ENCODE data around the gene SELENON.

The SELENON gene

DNA sequence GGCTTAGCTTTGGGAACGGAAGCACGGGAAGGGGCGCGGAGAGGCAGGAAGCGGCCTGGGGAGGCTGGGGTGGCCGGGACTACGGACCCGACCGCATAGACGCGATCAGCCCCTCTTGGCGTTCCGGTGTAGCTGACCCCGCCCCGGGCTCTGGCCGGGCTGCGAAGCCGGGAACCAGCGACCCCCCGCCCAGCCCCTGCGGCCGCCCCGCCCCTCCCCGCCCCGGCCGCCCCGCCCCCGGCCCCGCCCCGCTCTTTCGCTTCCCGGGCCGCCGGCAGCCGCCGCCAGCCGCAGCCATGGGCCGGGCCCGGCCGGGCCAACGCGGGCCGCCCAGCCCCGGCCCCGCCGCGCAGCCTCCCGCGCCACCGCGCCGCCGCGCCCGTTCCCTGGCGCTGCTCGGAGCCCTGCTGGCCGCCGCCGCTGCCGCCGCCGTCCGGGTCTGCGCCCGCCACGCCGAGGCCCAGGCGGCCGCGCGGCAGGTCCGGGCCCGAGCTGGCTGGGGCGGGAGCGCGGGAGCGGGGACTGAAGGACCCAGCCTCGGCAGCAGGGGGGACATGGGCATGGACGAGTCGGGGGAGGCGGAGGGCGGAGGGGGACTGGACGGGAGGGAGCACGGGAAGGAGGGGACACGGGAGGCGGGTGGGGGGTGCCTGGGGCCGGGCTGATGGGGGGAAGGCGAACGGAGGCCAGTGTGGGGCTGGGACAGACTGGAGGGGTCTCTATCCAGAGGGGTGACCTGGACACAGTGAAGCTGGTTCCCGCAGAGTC lies at the start of gene SELENON:
SELENON (plus strand) TSS at position 259 of the 768 bp plus-strand sequence; CDS start at position 297, 38 bp downstream.
- no peaks in the 10 kb centered on the region for H3K27me3 ChIP-seq
- peaks cover 17% of the 10 kb centered on the region; the same call in 1 of the 2 replicates for H4K20me1 ChIP-seq
- peak within 1 kb of the TSS; percentile 84 for H3K4me2 ChIP-seq
- H3K4me1 ChIP-seq = peaks cover 82% of the 10 kb centered on the region
- H3K4me3 ChIP-seq = peak within 1 kb of the TSS; percentile 73
- H3K36me3 ChIP-seq = no peaks in the 10 kb centered on the region; the same call in 1 of the 2 replicates
- peak within 1 kb of the TSS; percentile 81 for H3K9ac ChIP-seq
- H3K27ac ChIP-seq = peak within 1 kb of the TSS; percentile 79
- TF ChIP-seq Cebpa-rat (IDR thresholded peaks at IDR 0.05) = no peak
- no peaks in the 10 kb centered on the region for H3K9me3 ChIP-seq

- no peaks in the 10 kb centered on the region for H3K36me3 ChIP-seq
- no peak for TF ChIP-seq Cebpa-rat (IDR thresholded peaks at IDR 0.05)
- H3K4me3 ChIP-seq = no peak overlapping the region
- no peaks in the 10 kb centered on the region for H4K20me1 ChIP-seq
- no peak overlapping the region for H3K27ac ChIP-seq
- no peaks in the 10 kb centered on the region for H3K9me3 ChIP-seq
- no peaks in the 10 kb centered on the region for H3K27me3 ChIP-seq
- no peak overlapping the region for H3K9ac ChIP-seq
- H3K4me1 ChIP-seq = peaks cover 56% of the 10 kb centered on the region
- no peak overlapping the region for H3K4me2 ChIP-seq
Measured at GRCh38 chr1:25750923-25751605, 48.9 kb upstream of the SELENON start.

DNA sequence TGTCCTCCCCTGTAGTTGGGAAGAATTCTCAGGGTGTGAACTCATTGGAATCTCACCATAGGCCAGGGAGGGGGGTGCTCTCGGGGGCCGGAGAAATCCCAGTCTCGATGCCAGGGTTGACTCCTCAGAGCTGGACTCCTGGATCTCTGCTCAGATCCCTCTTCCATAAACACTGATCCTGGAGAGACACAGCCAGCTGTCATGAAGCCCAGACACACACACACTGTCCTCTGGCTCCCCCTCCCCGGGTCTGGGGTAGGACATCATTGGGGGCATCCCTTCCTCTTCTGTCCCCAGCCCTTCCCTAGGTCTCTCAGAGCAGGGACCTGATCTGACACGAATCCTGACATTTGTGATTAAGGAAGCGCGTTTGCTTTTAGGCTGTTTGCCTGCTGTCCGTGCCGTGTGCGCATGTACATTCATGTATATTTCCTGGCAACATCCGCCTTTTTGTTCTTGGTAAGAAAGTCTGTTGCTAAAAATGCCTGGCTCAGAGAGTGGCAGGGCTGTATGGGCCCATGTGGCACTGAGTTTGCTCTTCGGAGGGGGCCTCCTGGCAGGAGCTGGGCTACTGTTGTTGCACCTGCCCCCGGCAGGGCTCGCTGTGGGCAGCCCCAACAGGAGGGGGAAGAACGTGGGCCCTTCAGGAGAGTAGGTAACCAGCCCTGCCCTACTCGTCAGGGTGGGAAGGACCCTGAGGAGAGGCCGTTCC lies 45.4 kb upstream of the SELENON start:
- H3K9ac ChIP-seq = peak overlapping the region; percentile 72
- no peaks in the 10 kb centered on the region for H3K27me3 ChIP-seq
- H3K27ac ChIP-seq = peak overlapping the region; percentile 88
- H3K4me1 ChIP-seq = peaks cover 63% of the 10 kb centered on the region
- TF ChIP-seq Cebpa-rat (IDR thresholded peaks at IDR 0.05) = no peak
- no peaks in the 10 kb centered on the region for H4K20me1 ChIP-seq
- H3K9me3 ChIP-seq = no peaks in the 10 kb centered on the region
- H3K4me2 ChIP-seq = peak overlapping the region; percentile 91
- peak overlapping the region; percentile 2; the same call in 1 of the 2 replicates for H3K4me3 ChIP-seq
- H3K36me3 ChIP-seq = no peaks in the 10 kb centered on the region

DNA sequence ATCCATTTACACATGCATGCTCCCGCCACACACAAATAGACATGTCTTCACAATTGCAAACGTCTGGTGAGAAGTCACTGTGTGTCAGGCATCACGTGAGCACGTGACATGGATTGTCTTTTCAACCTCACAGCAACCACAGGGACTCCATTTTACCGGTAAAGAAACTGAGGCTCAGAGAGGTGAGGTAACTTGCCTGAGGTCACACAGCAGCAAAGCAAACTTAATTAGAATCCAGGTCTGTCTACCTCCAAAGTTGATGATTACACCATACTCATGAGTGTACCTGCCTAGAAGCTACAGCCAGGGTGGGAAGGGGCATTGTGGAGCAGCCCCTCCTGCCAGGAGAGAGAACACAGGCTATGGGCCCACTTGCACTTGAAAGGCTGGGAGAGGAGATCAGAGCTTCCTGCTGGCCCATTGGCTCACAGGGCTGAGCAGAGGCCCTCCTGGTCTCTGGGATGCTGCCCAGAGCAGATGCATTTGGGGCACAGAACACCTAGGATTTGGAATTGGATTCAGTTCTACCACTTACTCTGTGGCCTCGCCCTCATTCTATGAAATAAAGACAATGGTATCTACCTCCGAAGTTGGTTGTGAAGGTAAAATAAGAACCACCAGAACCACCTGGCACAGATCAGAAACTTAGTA lies 44.4 kb upstream of the SELENON start:
- Histone ChIP-seq H3K4me3 (no peak overlapping the region), H4K20me1 (no peaks in the 10 kb centered on the region), H3K27me3 (no peaks in the 10 kb centered on the region), H3K36me3 (no peaks in the 10 kb centered on the region), H3K27ac (peak overlapping the region; percentile 88), H3K9ac (peak overlapping the region; percentile 72), H3K9me3 (no peaks in the 10 kb centered on the region), H3K4me2 (peak overlapping the region; percentile 91), H3K4me1 (peaks cover 69% of the 10 kb centered on the region)
- no peak for TF ChIP-seq Cebpa-rat (IDR thresholded peaks at IDR 0.05)

DNA sequence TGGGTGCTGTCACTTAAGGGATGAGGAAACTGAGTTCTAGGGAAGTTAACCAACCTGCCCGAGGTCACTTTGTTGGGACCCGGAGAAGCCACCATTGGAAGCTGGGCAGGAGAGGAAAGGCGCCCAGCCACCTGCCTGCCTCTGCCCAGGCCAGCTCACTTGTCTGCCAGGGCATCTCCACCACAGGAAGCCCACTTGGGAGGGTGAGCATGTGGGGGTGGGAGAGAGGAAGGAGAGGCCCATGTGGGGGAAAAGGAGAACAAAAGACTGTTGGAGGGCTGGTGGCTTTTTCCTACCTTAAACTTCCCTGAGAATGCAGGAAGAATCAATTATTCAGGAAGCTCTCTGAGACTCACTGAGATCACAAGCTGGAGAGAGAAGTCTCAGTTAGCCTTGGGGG lies 43.8 kb upstream of the SELENON start:
- peak overlapping the region; percentile 91 for H3K4me2 ChIP-seq
- peak overlapping the region; percentile 72 for H3K9ac ChIP-seq
- peaks cover 75% of the 10 kb centered on the region for H3K4me1 ChIP-seq
- no peaks in the 10 kb centered on the region for H4K20me1 ChIP-seq
- peak overlapping the region; percentile 88 for H3K27ac ChIP-seq
- no peaks in the 10 kb centered on the region for H3K9me3 ChIP-seq
- no peaks in the 10 kb centered on the region for H3K36me3 ChIP-seq
- TF ChIP-seq Cebpa-rat (IDR thresholded peaks at IDR 0.05) = no peak
- H3K4me3 ChIP-seq = no peak overlapping the region
- no peaks in the 10 kb centered on the region for H3K27me3 ChIP-seq

DNA sequence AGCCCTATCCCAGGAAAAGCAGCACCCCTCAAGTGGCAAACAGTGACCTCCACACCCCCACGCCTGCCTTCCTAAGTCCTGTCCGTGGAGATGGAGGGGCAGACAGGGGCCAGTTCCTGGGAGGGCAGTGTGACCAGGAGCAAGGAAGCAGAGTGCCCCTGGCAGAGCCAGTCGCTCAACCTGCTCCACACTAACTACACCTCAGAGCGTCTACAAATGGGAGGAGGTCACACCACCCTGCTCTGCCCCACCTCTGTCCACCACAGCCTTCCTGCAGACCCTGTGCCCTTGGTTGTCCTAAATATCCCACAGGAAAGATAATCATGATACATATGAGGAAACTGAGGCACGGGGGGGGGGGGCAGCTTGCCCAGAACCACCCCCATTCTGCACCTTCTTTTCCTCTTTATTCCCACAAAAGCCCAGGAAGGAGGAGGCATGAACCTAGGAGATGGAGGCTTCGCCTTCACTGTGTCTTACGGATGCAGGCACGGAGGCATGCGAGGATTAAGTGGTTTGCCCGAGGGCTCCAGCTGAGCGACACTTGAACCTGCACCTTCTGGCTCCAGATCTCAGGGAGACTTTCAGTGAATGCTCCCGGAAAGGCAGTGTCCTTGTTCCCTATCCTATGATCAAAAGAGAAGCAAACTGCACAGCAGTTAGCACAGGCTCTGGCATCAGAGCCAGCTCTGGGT lies 42.7 kb upstream of the SELENON start:
- TF ChIP-seq Cebpa-rat (IDR thresholded peaks at IDR 0.05) = no peak
- Histone ChIP-seq H3K4me1 (peaks cover 65% of the 10 kb centered on the region), H3K27ac (peak overlapping the region; percentile 88), H3K4me2 (peak overlapping the region; percentile 91), H4K20me1 (no peaks in the 10 kb centered on the region), H3K9ac (no peak overlapping the region), H3K9me3 (no peaks in the 10 kb centered on the region), H3K4me3 (no peak overlapping the region), H3K36me3 (no peaks in the 10 kb centered on the region), H3K27me3 (no peaks in the 10 kb centered on the region)

- Histone ChIP-seq H3K4me3 (no peak overlapping the region), H3K9me3 (no peaks in the 10 kb centered on the region), H3K9ac (no peak overlapping the region), H4K20me1 (no peaks in the 10 kb centered on the region), H3K27me3 (no peaks in the 10 kb centered on the region), H3K27ac (no peak overlapping the region), H3K4me1 (peaks cover 60% of the 10 kb centered on the region), H3K36me3 (no peaks in the 10 kb centered on the region), H3K4me2 (no peak overlapping the region)
- TF ChIP-seq Cebpa-rat (IDR thresholded peaks at IDR 0.05) = no peak
Measured at GRCh38 chr1:25757846-25758185, 42.2 kb upstream of the SELENON start.

DNA sequence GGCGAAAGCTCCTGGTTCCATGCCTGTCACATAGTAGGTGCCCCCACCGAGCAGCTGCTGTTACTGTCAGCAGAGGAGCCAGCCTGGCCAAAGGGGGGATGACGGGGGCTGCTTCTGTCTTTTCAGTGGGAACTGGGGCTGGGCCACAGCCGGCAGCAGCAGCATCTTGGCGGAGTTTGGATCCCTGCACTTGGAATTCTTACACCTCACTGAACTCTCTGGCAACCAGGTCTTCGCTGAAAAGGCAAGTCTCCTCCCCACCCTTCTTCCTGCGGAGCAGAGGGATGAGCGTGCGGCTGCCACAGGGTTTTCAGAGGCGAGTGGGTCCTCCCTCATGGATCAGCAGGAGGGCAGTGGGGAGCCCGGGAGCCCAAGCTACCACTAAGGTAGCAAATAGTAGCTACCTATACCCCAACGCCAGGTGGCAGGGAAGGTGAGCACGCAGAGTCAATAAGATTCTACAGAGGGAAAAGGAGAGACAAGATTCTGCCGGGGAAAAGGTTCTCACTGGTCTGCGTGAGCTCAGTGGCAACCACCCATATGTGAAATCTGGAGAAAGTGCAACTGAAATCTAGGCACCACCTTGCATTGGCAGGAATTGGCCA lies 41.4 kb upstream of the SELENON start:
- H3K27me3 ChIP-seq = no peaks in the 10 kb centered on the region
- no peak overlapping the region for H3K4me2 ChIP-seq
- H3K36me3 ChIP-seq = no peaks in the 10 kb centered on the region
- no peak for TF ChIP-seq Cebpa-rat (IDR thresholded peaks at IDR 0.05)
- H3K4me3 ChIP-seq = no peak overlapping the region
- peaks cover 53% of the 10 kb centered on the region for H3K4me1 ChIP-seq
- no peaks in the 10 kb centered on the region for H4K20me1 ChIP-seq
- no peak overlapping the region for H3K9ac ChIP-seq
- H3K9me3 ChIP-seq = no peaks in the 10 kb centered on the region
- no peak overlapping the region for H3K27ac ChIP-seq
